ENCODE results near the gene DIS3L2.

DIS3L2 gene

GRCh38 chr2:232328032-232328422 lies 366.5 kb downstream of the DIS3L2 start:
- no peak for TF ChIP-seq EZH2 (IDR thresholded peaks at IDR 0.05; ENCODE audit: borderline replicate concordance, low read length)
- peak; percentile 27 for TF ChIP-seq CTCF (IDR thresholded peaks at IDR 0.05; ENCODE audit: low read length)
- Histone ChIP-seq H3K9ac (ENCODE audit: low read length) (no peak overlapping the region), H3K79me2 (ENCODE audit: insufficient read depth, low read length) (no peaks in the 10 kb centered on the region), H3K4me3 (ENCODE audit: low read depth, low read length, poor library complexity, severe bottlenecking) (no peak overlapping the region), H3K4me1 (ENCODE audit: insufficient read depth, low read length, severe bottlenecking) (no peaks in the 10 kb centered on the region), H2AFZ (ENCODE audit: low read length) (no peak overlapping the region), H3K4me2 (ENCODE audit: low read length) (no peak overlapping the region), H3F3A (ENCODE audit: insufficient read depth, low read length) (no peaks in the 10 kb centered on the region), H4K20me1 (ENCODE audit: insufficient read depth, low read length) (no peaks in the 10 kb centered on the region), H3K27ac (ENCODE audit: low read depth, low read length, poor library complexity, severe bottlenecking) (no peak overlapping the region), H3K36me3 (ENCODE audit: insufficient read depth, low read length) (no peaks in the 10 kb centered on the region), H3K9me2 (ENCODE audit: low read depth, low read length) (no peaks in the 10 kb centered on the region), H3K27me3 (ENCODE audit: insufficient read depth, low read length) (no peaks in the 10 kb centered on the region), H3K9me3 (ENCODE audit: low read length) (no peaks in the 10 kb centered on the region)

DNA sequence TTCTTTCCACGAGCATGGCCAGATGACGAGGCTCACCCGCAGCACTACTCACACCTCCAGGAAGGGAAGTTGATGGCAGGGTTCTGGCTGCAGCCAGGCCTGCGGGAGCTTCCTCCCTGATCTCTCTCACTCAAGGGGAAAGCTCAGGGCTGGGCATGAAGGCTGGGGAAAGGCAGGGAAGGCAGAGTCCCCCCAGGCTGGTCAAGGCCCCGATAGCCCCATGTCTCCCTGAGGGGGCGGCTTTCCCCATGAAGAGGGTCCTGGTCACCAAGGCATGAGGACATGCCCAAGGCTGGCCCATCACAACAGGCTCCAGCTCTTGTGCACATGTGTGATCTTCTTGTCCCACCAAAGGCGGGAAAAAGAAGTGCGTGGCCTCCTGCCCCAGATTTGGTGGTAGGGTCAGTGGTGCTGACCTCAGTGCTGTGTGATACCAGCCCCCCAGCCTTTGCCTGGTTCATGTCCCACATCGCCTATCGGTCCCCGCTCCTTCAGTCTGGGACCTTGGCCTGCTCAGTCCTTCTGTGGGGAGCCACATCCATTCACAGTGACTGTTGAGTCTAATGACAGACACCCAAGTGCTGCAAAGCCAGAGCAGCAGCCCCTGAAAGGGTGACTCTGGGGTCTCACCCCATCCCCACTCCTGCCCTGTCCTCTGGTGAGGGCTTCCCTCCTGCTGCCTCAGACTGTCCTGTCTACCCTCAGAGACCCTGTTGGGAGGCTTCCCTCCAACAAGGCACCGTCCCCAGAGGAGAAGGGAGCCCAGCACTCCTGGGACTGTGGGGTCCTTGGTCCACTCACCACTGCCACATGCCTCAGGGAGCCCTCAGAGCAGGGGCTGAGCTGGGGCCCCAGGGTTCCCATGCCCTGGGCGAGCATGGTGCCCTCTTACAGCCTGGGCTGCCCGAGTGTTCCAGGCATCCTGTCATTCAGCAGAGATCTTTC lies 367.3 kb downstream of the DIS3L2 start:
- Histone ChIP-seq H3K27ac (ENCODE audit: low read depth, low read length, poor library complexity, severe bottlenecking) (no peak overlapping the region), H3K27me3 (ENCODE audit: insufficient read depth, low read length) (no peaks in the 10 kb centered on the region), H3K4me1 (ENCODE audit: insufficient read depth, low read length, severe bottlenecking) (no peaks in the 10 kb centered on the region), H4K20me1 (ENCODE audit: insufficient read depth, low read length) (no peaks in the 10 kb centered on the region), H3K36me3 (ENCODE audit: insufficient read depth, low read length) (no peaks in the 10 kb centered on the region), H3F3A (ENCODE audit: insufficient read depth, low read length) (no peaks in the 10 kb centered on the region), H3K9me3 (ENCODE audit: low read length) (no peaks in the 10 kb centered on the region), H3K4me3 (ENCODE audit: low read depth, low read length, poor library complexity, severe bottlenecking) (no peak overlapping the region), H3K79me2 (ENCODE audit: insufficient read depth, low read length) (no peaks in the 10 kb centered on the region), H3K4me2 (ENCODE audit: low read length) (no peak overlapping the region), H3K9ac (ENCODE audit: low read length) (no peak overlapping the region), H2AFZ (ENCODE audit: low read length) (no peak overlapping the region), H3K9me2 (ENCODE audit: low read depth, low read length) (no peaks in the 10 kb centered on the region)
- TF ChIP-seq CTCF (IDR thresholded peaks at IDR 0.05; ENCODE audit: low read length) (no peak), EZH2 (IDR thresholded peaks at IDR 0.05; ENCODE audit: borderline replicate concordance, low read length) (no peak)

GRCh38 chr2:232329716-232330067 lies 368.2 kb downstream of the DIS3L2 start:
- Histone ChIP-seq H3K79me2 (ENCODE audit: insufficient read depth, low read length) (no peaks in the 10 kb centered on the region), H3K4me2 (ENCODE audit: low read length) (no peak overlapping the region), H3K4me1 (ENCODE audit: insufficient read depth, low read length, severe bottlenecking) (no peaks in the 10 kb centered on the region), H4K20me1 (ENCODE audit: insufficient read depth, low read length) (no peaks in the 10 kb centered on the region), H3F3A (ENCODE audit: insufficient read depth, low read length) (no peaks in the 10 kb centered on the region), H3K27ac (ENCODE audit: low read depth, low read length, poor library complexity, severe bottlenecking) (no peak overlapping the region), H3K27me3 (ENCODE audit: insufficient read depth, low read length) (no peaks in the 10 kb centered on the region), H3K4me3 (ENCODE audit: low read depth, low read length, poor library complexity, severe bottlenecking) (no peak overlapping the region), H3K9me2 (ENCODE audit: low read depth, low read length) (no peaks in the 10 kb centered on the region), H3K9ac (ENCODE audit: low read length) (no peak overlapping the region), H3K9me3 (ENCODE audit: low read length) (no peaks in the 10 kb centered on the region), H2AFZ (ENCODE audit: low read length) (no peak overlapping the region), H3K36me3 (ENCODE audit: insufficient read depth, low read length) (no peaks in the 10 kb centered on the region)
- TF ChIP-seq CTCF (IDR thresholded peaks at IDR 0.05; ENCODE audit: low read length) (no peak), EZH2 (IDR thresholded peaks at IDR 0.05; ENCODE audit: borderline replicate concordance, low read length) (no peak)

Data from OCI-LY1 (cell line).